ENCODE results near the gene MYOZ1.
"Not testable (repeated sequence)": the region's sequence is repeated elsewhere in the genome, so short reads cannot be mapped to it uniquely, and the experiment has no call there.

MYOZ1 gene

GRCh38 chr10:73625884-73626752 lies 15.2 kb downstream of the MYOZ1 start:
- Histone ChIP-seq H3K4me1 (ENCODE audit: control insufficient read depth, insufficient read depth, low read length) (no peaks in the 10 kb centered on the region), H3K9me3 (ENCODE audit: control insufficient read depth, insufficient read depth, low read depth, low read length) (no peaks in the 10 kb centered on the region), H3K9ac (ENCODE audit: low read length) (peak overlapping the region; percentile 99), H3K4me3 (ENCODE audit: low read depth, low read length) (peak overlapping the region; percentile 95), H3K27ac (ENCODE audit: low read depth, low read length) (peak overlapping the region; percentile 91), H3K36me3 (ENCODE audit: control insufficient read depth, insufficient read depth, low read length) (no peaks in the 10 kb centered on the region), H3K27me3 (ENCODE audit: control insufficient read depth, insufficient read depth, low read length) (no peaks in the 10 kb centered on the region)

DNA sequence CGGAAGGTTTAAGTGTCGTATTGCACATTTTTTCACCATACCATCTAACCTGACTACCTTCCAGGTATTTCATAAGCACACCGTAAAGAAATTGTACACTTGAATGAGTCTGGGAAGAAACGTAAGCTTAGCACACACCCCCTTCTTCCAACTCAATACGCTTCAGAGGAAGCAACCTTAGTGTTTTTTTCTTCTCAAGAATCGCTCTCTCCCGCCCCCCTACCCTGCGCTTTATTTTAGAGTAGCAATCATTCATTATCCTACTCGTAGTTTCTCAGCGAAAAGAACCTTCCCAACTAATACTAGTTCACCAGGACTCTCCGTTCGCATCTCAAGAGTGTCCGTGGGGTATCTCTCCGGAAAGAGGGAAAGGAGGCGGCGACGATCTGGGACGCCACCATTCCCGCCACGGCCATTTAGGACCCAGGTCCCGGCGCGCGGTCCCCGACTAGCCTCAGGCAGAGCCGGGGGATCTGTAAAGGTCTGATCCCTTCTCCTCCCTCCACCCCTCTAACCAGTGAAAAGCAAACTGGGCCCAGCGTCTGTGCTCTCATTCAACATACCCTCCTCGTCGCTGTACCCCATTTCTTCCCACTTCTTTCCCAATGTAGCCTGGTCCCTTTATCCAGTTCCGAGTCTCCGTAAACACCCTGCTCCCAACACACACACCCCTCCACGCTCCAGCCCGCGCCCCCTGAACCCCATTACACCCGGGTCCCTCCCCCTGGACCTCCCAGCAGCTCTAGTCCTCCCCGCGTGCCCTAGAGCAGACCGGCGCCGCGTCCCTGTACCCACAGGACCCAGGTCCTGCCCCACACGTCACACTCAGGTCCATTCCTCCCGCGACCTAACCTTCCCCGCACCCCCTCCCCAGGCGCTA lies 16.0 kb downstream of the MYOZ1 start:
- H3K27ac ChIP-seq (ENCODE audit: low read depth, low read length): peak overlapping the region; percentile 11; the same call in 1 of the 2 replicates

GRCh38 chr10:73623056-73623455 lies 18.2 kb downstream of the MYOZ1 start:
- Histone ChIP-seq H3K27me3 (ENCODE audit: control insufficient read depth, insufficient read depth, low read length) (no peaks in the 10 kb centered on the region), H3K4me3 (ENCODE audit: low read depth, low read length) (no peak overlapping the region), H3K9ac (ENCODE audit: low read length) (no peak overlapping the region), H3K4me1 (ENCODE audit: control insufficient read depth, insufficient read depth, low read length) (no peaks in the 10 kb centered on the region), H3K27ac (ENCODE audit: low read depth, low read length) (no peak overlapping the region), H3K36me3 (ENCODE audit: control insufficient read depth, insufficient read depth, low read length) (no peaks in the 10 kb centered on the region), H3K9me3 (ENCODE audit: control insufficient read depth, insufficient read depth, low read depth, low read length) (no peaks in the 10 kb centered on the region)

More for the DNA sequence above, 16.0 kb downstream of the MYOZ1 start:
- Histone ChIP-seq H3K9me3 (ENCODE audit: control insufficient read depth, insufficient read depth, low read depth, low read length) (no peaks in the 10 kb centered on the region), H3K4me3 (ENCODE audit: low read depth, low read length) (peak overlapping the region; percentile 95), H3K4me1 (ENCODE audit: control insufficient read depth, insufficient read depth, low read length) (no peaks in the 10 kb centered on the region), H3K27me3 (ENCODE audit: control insufficient read depth, insufficient read depth, low read length) (no peaks in the 10 kb centered on the region), H3K9ac (ENCODE audit: low read length) (peak overlapping the region; percentile 79), H3K36me3 (ENCODE audit: control insufficient read depth, insufficient read depth, low read length) (no peaks in the 10 kb centered on the region)

GRCh38 chr10:73620974-73621373 lies 20.3 kb downstream of the MYOZ1 start:
- not testable (repeated sequence) for H3K4me3 ChIP-seq (ENCODE audit: low read depth, low read length); H3K9ac ChIP-seq (ENCODE audit: low read length); H3K4me1 ChIP-seq (ENCODE audit: control insufficient read depth, insufficient read depth, low read length); H3K9me3 ChIP-seq (ENCODE audit: control insufficient read depth, insufficient read depth, low read depth, low read length); H3K36me3 ChIP-seq (ENCODE audit: control insufficient read depth, insufficient read depth, low read length); H3K27me3 ChIP-seq (ENCODE audit: control insufficient read depth, insufficient read depth, low read length); H3K27ac ChIP-seq (ENCODE audit: low read depth, low read length)

- H3K4me1 ChIP-seq (ENCODE audit: control insufficient read depth, insufficient read depth, low read length); H3K9me3 ChIP-seq (ENCODE audit: control insufficient read depth, insufficient read depth, low read depth, low read length); H3K9ac ChIP-seq (ENCODE audit: low read length); H3K27me3 ChIP-seq (ENCODE audit: control insufficient read depth, insufficient read depth, low read length); H3K36me3 ChIP-seq (ENCODE audit: control insufficient read depth, insufficient read depth, low read length); H3K27ac ChIP-seq (ENCODE audit: low read depth, low read length); H3K4me3 ChIP-seq (ENCODE audit: low read depth, low read length): not testable (repeated sequence)
Measured at GRCh38 chr10:73617143-73617542, 24.1 kb downstream of the MYOZ1 start.

- Histone ChIP-seq H3K4me1 (ENCODE audit: control insufficient read depth, insufficient read depth, low read length) (no peaks in the 10 kb centered on the region), H3K9ac (ENCODE audit: low read length) (no peak overlapping the region), H3K9me3 (ENCODE audit: control insufficient read depth, insufficient read depth, low read depth, low read length) (no peaks in the 10 kb centered on the region), H3K27me3 (ENCODE audit: control insufficient read depth, insufficient read depth, low read length) (no peaks in the 10 kb centered on the region), H3K4me3 (ENCODE audit: low read depth, low read length) (no peak overlapping the region), H3K36me3 (ENCODE audit: control insufficient read depth, insufficient read depth, low read length) (no peaks in the 10 kb centered on the region), H3K27ac (ENCODE audit: low read depth, low read length) (no peak overlapping the region)
Measured at GRCh38 chr10:73614720-73615119, 26.6 kb downstream of the MYOZ1 start.

- H3K27ac ChIP-seq (ENCODE audit: low read depth, low read length): no peak overlapping the region
- no peaks in the 10 kb centered on the region for H3K27me3 ChIP-seq (ENCODE audit: control insufficient read depth, insufficient read depth, low read length)
- H3K9ac ChIP-seq (ENCODE audit: low read length): no peak overlapping the region
- H3K4me1 ChIP-seq (ENCODE audit: control insufficient read depth, insufficient read depth, low read length): no peaks in the 10 kb centered on the region
- H3K36me3 ChIP-seq (ENCODE audit: control insufficient read depth, insufficient read depth, low read length): no peaks in the 10 kb centered on the region
- H3K9me3 ChIP-seq (ENCODE audit: control insufficient read depth, insufficient read depth, low read depth, low read length): no peaks in the 10 kb centered on the region
- no peak overlapping the region for H3K4me3 ChIP-seq (ENCODE audit: low read depth, low read length)
Measured at GRCh38 chr10:73609116-73609515, 32.2 kb downstream of the MYOZ1 start.

GRCh38 chr10:73601486-73601921 lies 39.8 kb downstream of the MYOZ1 start:
- peaks cover 9% of the 10 kb centered on the region for H3K4me1 ChIP-seq (ENCODE audit: control insufficient read depth, insufficient read depth, low read length)
- no peaks in the 10 kb centered on the region for H3K36me3 ChIP-seq (ENCODE audit: control insufficient read depth, insufficient read depth, low read length)
- H3K9me3 ChIP-seq (ENCODE audit: control insufficient read depth, insufficient read depth, low read depth, low read length): no peaks in the 10 kb centered on the region
- H3K27ac ChIP-seq (ENCODE audit: low read depth, low read length): peak overlapping the region; percentile 49; the same call in 1 of the 2 replicates
- no peaks in the 10 kb centered on the region for H3K27me3 ChIP-seq (ENCODE audit: control insufficient read depth, insufficient read depth, low read length)
- peak overlapping the region; percentile 17 for H3K9ac ChIP-seq (ENCODE audit: low read length)
- no peak overlapping the region for H3K4me3 ChIP-seq (ENCODE audit: low read depth, low read length)

GRCh38 chr10:73597346-73597745 lies 43.9 kb downstream of the MYOZ1 start:
- H3K4me1 ChIP-seq (ENCODE audit: control insufficient read depth, insufficient read depth, low read length): peaks cover 19% of the 10 kb centered on the region
- H3K4me3 ChIP-seq (ENCODE audit: low read depth, low read length): no peak overlapping the region
- no peaks in the 10 kb centered on the region for H3K9me3 ChIP-seq (ENCODE audit: control insufficient read depth, insufficient read depth, low read depth, low read length)
- H3K27me3 ChIP-seq (ENCODE audit: control insufficient read depth, insufficient read depth, low read length): no peaks in the 10 kb centered on the region
- no peak overlapping the region for H3K27ac ChIP-seq (ENCODE audit: low read depth, low read length)
- H3K36me3 ChIP-seq (ENCODE audit: control insufficient read depth, insufficient read depth, low read length): no peaks in the 10 kb centered on the region
- no peak overlapping the region for H3K9ac ChIP-seq (ENCODE audit: low read length)

- Histone ChIP-seq H3K9ac (ENCODE audit: low read length) (no peak overlapping the region), H3K27ac (ENCODE audit: low read depth, low read length) (no peak overlapping the region), H3K9me3 (ENCODE audit: control insufficient read depth, insufficient read depth, low read depth, low read length) (no peaks in the 10 kb centered on the region), H3K4me3 (ENCODE audit: low read depth, low read length) (no peak overlapping the region), H3K4me1 (ENCODE audit: control insufficient read depth, insufficient read depth, low read length) (peaks cover 27% of the 10 kb centered on the region), H3K36me3 (ENCODE audit: control insufficient read depth, insufficient read depth, low read length) (no peaks in the 10 kb centered on the region), H3K27me3 (ENCODE audit: control insufficient read depth, insufficient read depth, low read length) (no peaks in the 10 kb centered on the region)
Measured at GRCh38 chr10:73593812-73594211, 47.5 kb downstream of the MYOZ1 start.

DNA sequence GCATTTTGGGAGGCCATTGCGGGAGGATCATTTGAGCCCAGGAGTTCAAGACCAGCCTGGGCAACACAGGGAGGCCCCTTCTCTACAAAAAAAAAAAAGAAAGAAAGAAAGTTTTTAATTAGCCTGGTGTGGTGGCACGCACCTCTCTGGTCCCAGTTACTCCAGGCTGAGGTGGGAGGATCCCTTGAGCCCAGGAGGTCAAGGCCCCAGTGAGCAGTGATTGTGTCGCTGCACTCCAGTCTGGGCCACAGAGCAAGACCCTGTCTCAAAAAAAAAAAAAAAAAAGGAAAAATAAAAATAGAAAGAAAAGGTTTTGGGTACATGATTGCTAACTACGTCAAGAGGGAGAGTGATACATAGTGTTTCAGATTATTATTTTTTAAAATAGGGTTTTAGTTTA lies 48.2 kb downstream of the MYOZ1 start:
- no peak overlapping the region for H3K4me3 ChIP-seq (ENCODE audit: low read depth, low read length)
- peaks cover 29% of the 10 kb centered on the region for H3K4me1 ChIP-seq (ENCODE audit: control insufficient read depth, insufficient read depth, low read length)
- no peaks in the 10 kb centered on the region for H3K36me3 ChIP-seq (ENCODE audit: control insufficient read depth, insufficient read depth, low read length)
- no peaks in the 10 kb centered on the region for H3K27me3 ChIP-seq (ENCODE audit: control insufficient read depth, insufficient read depth, low read length)
- no peak overlapping the region for H3K9ac ChIP-seq (ENCODE audit: low read length)
- H3K27ac ChIP-seq (ENCODE audit: low read depth, low read length): peak overlapping the region; percentile 59; the same call in 1 of the 2 replicates
- no peaks in the 10 kb centered on the region for H3K9me3 ChIP-seq (ENCODE audit: control insufficient read depth, insufficient read depth, low read depth, low read length)
